Fibroblast of skin of back (primary cell): Measurements from ENCODE around the gene CATSPERE.
"Not testable (repeated sequence)": the region's sequence is repeated elsewhere in the genome, so short reads cannot be mapped to it uniquely, and the experiment has no call there.

Experiments
- DNase-seq: peaks from one replicate; pipeline ENCODE4 v3.0.0-alpha.2; 2013

Gene CATSPERE

DNA sequence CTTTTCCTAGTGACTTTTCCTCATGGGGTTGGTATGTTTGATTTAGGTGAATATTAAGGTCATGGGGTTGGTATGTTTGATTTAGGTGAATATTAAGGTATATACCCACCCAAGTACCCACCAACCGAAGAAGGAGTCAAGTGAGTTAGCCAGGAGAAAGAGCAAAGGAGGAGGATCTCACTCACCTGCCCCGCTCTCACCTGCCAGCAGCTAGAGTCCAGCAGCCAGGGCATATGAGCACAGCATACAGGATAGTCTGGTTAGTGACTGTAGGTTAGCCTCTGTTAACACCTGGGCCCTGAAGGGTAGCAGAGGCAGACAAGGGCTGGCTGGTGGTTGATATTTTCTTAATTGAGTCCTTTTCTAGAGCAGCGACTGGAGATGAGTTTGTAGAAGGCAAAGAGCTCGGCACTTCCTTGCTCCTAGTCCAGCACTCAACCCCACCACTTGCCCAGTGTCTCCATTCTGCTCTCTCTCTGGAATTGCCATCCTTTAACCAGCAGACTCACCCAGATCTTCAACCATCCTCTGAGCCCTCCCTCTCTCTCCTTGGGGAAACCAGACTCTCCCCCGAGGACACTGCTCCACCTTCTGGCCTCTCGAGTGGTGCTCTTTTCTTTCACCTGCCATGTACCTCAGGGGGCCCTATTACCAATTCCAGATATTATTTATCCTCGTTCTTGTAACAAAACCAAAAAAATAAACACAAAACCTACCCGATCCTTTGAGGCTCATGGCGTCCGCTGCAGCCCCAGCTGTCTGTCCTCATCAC lies 175.6 kb downstream of the CATSPERE start:
- DNase-seq: no peak

DNA sequence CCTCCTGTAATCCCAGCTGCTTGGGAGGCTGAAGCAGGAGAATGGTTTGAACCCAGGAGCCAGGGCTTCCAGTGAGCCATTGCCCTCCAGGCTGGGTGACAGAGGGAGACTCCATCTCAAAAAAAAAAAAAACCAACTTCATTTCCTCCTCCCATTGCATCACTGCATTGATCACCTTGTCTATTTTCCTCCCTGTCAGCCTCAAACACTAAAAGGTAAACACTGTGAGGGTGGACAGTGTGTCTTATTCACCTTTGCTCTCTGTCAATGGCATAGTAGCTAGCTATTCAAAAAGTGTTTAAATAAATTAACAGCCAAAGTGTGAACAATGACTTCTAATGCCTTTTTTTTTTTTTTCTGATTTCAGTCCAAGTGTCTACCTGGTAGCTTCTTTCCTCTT lies 178.5 kb downstream of the CATSPERE start:
- no peak for DNase-seq

DNA sequence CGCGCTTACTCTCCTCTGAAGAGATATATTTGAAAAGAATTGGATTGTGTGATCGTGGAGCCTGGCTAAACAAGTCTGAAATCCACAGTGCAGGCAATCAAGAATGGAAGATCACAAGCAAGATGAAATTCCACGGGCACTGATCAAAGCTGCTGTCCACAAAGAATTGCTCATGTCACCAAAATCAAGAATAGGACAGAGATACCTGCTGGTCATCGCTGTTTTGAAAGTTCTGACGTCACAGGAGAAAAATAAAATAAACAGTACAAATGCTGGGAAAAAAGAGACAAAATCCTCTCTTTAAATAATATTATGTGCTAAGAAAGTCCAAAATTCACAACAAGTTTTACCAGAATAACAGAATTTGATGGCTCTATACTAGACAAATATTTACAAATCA lies 179.8 kb downstream of the CATSPERE start:
- no peak for DNase-seq

DNA sequence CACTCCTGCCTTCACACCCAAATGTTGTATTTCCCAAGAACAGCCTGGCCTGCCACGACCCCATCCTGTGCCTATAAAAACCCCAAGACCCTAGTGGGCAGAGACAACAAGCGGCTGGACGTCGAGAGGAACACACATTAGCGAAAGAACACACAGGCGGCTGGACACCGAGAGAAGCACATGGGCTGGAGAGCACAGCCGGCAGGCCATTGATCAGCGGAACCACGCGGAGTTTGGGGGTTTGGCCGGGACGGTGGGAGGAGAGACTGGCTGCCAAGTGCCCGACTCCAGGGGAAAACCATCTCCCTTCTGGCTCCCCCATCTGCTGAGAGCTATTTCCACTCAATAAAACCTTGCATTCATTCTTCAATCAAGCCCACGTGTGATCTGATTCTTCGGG lies 181.5 kb downstream of the CATSPERE start:
- DNase-seq: no peak

DNA sequence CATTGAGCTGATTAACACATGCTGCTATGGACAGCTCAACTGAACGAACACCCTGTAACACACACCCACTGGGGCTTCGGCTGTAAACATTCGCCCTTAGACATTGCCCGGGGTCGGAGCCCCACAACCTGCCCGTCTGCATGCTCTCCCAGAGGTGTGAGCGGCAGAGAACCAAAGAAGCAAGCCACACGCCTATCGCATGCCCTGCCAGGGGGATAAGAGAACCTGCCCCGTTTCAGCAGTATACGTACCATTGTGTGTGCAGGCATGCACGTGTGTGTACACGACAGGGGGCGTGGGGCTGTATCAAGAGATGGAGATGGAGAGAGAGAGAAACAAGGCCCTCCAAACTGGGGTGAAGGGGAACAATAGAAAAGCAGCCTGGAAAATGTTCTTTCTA lies 181.9 kb downstream of the CATSPERE start:
- DNase-seq: no peak

DNA sequence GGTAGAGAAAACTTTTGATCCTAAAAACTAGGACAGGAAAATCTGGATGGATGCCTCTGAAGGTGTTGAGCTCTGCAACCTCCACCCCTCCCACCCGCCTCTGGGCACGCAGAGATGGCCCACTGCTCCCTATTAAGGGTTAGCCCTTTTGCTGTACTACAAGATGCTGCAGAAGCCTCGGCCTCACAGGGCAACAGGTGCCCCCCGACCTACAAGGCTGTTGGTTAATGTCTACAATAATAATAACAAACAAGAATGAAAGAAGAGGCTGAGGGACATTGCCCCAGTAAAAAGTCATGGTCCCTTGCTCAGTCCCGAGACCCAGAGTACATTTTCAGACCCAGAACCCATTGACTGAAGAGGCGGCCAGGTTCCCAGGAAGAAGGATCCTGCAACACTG lies 184.3 kb downstream of the CATSPERE start:
- DNase-seq: no peak

DNA sequence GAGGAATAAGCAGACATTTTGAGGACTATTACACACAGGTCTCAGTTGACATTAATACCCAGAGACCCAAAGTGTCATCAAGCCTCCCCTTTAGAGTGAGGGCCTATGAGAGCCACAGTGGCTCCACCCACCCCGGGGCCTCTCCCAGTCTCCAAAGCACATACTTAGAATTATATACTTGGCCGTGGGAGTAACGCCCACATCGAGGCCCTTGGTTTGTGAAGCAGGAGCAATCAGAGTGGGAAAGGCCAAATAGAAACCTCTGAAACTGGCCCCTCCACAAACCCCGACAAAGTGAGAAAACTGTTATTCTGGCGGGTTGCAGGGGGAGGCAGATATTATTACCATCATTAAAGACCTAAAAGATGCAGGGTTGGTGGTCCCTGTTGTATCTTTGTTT lies 184.8 kb downstream of the CATSPERE start:
- no peak for DNase-seq

DNA sequence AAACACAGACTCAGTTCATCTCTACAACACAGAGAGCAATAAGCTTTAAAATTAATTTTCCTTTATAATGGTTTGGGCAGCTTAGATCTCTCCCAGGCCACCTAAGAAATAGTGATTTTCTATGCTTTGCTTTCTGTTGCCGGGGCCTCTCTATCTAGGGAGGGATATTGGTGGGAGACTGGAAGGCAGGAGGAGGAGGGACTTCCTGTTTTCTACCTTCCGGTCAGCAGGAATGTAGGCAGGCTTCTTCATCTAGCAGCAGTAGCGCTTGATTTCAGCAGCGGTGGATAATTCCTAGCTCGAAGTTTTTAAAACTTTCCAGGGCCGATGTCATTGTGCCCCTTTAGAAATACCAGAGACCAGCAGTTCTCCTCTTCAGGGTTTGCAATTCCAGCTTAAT lies 186.7 kb downstream of the CATSPERE start:
- DNase-seq: no peak

DNA sequence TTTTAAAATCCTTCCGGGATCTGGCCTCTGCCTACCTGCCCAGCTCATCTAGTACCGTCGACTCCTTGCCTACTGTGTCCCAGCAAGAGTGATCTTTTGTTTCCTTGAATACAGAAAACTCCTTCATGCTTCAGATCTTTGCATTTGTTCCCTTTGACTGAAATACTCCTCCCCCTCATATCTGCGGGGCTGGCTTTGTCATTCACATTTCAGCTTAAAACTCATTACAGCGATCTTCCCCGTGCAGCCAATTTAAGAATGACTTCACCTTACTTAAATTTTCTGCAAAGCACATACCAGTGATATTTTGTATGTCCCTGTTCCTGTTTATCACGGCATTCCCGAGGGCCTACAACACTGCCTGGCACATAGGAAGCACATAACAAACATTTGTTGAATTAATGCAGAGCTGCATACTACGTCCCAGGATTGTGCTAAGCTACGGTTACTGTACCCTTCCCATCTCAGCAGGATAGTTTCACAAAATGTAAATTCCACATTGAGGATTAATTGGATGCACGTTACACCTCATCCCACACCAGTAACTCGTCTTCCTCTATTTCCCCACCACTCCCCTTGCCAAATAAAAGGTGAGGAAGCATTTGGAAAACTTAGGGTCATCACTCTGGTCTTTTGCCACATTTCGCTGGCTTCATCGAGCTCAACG lies 191.0 kb downstream of the CATSPERE start:
- peak; percentile 17 for DNase-seq

DNA sequence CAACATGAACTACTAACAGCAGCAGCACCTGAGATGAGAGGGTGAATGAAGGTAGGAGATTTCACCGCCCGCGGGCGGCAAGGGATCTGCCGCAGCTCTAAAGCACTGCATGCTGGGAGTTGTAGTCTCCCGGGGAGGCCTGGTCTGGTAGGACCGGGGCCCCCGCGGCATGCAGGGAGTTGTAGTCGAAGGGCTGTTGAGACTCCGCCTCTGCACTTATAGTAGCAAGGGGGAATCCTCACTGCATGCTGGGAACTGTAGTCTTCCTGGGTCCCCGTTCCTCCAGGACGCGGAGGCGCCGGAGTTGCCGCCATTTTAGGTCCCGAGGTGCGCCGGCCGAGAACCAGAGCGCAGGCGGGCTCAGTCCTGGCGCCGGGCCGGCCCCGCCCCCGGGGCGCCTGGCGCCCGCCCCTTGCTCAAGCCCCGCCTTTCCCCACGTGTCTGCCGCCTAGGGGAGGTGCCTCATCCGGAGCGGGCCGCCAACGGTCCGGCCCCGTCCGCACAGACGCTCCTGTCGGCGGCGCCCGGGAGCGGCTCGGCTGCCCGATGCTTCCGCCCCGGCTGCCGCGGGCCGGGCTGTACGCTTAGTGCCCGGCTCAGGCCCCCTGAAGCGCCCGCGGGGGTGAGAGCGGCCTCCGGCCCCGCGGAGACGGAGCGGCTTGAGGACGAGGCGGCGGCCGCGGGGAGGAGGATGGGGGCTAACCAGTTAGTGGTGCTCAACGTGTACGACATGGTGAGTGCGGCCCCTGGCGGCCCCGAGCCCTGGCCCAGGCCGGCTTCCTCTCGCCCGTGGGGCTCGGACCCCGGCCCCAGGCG lies 191.8 kb downstream of the CATSPERE start, which contains the start of gene DESI2:
TSS of gene DESI2 (plus strand) at position 504 of the 816 bp plus-strand sequence. CDS start at position 692, 188 bp downstream.
- DNase-seq: peak; percentile 99

DNA sequence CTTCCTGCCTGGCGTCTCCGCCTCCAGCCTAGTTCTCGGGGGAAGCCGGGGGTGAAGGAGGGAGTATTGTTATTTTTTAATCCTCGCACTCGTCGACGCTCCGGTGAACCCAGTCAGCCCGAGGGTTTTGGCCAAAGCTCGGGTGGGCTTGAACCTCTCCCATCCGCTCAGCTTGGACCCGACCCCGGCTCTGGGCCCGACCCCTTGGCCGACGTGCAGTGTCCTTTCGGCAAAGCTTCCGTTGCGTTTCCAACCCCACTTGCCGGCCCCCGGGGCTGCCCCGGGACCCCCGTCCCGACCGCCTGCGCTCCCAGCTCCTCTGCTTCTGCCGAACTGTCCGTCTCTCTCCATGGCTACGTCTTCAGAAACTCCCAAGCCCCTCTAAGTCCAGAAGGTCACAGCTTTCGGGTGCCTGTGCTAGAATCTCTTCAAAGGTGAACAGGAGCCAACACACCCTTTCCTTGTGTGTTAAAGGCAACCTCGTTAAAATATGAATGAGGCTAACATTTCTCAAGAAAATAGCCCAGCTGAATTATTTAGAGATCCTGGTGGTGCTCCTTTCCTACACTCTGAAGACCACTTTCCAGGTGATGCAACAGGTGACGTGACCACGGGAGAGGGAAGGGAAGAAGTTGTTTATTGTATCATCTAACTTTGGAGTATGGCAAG lies 192.5 kb downstream of the CATSPERE start:
- peak; percentile 11 for DNase-seq

DNA sequence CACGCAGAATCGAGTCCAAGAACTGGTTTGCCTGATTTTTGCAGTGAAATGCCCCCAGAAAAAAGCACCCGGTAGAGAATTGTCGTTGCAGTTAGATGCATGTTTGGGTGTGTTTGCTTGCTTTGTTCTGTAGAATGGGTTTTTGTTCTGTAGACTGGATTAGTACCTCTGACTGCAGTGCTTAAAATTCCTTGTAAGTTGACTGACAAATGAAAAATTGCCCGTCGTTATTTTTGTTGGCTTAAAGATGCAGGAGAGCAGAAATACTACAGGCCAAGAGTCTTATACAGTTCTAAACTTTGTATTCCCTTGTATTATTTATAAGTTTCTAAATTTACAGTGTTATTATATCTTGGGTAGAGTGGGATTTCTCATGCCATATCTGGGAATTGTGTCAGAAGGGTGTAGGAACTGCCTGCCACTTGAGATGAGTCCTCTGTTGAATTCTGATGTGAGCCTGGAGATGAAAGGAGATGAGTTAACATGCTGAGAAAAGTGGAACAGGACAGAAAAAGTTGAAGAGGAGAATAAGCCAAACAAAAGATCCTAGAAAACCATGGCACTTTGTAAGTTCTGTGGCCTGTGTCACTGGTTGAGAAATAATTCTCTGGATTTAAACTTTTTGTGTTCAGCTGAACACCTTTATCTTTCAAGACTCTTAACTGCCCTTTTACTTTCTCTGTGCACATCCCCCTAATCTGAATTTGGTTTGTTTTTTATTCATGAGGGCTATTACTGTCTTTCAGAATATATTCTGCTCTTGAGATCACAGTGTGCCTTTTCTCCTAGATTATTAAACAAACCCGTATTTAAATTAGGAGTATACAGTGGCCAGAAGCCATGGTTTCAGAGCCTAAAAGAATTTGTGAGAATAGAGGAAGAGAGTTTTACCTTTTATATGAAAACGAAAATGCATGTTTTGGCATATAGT lies 193.3 kb downstream of the CATSPERE start:
- DNase-seq: peak; percentile 11

DNA sequence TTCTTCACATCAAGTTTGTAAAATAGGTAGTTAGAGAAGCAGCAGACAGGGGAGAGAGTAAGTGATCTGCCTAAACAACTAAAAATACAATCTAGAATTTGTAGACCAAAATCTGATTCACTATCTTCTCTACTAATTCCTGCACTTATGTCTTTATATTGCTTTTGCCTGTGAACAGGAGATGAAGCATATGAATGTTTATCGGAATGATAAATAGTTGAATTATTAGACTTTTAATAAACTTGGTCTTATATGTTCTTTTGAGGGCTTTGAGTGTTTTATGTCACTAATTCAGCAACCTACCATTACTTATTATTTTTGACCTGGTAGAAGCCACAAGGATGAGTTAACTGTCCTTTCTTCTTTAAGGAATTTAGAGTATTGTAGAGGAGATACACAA lies 194.1 kb downstream of the CATSPERE start:
- no peak for DNase-seq

DNA sequence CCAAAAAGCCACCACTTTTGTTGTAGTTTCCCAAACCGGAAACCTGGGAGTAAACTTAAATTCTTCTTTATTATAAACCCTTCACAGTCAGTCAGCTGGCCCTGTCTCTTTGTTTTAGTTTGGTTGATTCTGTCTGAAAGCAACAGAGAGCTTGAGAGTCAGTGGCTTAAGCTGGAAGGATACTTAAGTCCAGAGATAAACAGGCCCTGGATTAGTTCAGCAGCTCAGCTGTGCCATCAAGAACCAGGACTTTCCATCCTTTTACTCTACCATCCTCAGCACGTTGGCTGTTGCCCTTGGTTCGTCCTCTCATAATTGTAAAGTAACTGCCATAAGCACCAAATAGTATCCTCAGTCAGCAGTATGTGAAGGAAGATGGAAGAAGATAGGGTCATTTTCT lies 196.3 kb downstream of the CATSPERE start:
- DNase-seq: no peak

DNA sequence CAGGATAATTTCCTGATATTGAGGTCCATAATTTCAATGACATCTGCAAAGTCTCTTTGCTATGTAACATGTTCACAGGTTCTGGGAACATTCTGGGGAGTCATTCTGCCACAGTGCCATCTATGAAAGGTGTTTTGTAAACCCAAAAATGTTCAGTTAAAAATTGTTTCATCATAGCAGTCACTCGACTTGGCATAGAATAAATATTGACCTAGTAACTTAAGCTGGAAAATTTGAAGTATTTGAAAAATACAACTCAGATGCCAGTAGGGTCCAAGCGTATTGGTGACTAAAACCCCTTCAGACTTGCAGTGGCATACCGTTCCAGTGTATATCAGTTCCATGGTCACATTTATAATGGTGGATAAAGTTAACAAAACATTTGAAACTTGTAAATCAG lies 198.6 kb downstream of the CATSPERE start:
- peak; percentile 11 for DNase-seq

DNA sequence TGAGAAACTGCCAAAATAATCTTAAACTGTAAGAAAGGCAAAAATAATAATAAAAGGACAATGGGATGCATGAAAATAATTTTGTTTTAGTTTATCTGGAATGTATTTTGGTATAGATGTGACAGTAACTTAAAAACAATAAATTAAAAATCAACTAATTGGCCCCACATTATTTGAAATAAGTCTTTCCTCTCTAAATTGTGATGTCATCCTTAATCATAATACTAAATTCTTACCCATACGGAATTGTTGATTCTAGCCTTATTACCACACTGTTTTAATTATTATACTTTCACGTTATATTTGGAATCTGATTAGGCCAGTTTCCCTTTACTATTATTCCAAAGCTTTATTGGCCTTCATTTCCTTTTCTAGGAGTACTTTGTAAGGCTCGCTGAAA lies 199.5 kb downstream of the CATSPERE start:
- DNase-seq: no peak

DNA sequence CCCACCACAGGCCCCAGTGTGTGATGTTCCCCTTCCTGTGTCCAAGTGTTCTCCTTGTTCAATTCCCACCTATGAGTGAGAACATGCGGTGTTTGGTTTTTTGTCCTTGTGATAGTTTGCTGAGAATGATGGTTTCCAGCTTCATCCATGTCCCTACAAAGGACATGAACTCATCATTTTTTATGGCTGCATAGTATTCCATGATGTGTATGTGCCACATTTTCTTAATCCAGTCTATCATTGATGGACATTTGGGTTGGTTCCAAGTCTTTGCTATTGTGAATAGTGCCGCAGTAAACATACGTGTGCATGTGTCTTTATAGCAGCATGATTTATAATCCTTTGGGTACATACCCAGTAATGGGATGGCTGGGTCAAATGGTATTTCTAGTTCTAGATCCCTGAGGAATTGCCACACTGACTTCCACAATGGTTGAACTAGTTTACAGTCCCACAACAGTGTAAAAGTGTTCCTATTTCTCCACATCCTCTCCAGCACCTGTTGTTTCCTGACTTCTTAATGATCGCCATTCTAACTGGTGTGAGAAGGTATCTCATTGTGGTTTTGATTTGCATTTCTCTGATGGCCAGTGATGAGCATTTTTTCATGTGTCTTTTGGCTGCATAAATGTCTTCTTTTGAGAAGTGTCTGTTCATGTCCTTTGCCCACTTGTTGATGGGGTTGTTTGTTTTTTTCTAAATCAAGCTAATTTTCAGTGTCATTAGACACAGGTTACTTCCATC lies 200.7 kb downstream of the CATSPERE start:
- not testable (repeated sequence) for DNase-seq

DNA sequence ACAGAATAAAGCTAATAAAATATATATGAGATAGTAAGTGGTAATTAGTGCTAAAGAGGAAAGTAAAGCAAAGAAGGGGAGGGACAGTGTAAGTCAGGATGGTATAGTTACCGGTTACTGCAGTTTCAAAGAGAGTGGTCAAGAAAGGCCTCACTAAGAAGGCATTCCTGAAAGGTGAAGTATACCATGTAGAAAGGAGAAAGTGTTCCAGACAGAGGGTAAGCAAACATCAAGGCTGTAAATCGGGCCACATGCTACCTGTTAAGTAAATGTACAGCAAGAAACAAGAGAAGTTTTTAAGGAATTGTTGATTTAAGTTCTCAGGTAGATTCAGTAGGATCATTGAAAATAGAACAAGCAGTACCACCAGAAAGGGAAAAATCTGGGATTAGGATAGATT lies 201.5 kb downstream of the CATSPERE start:
- DNase-seq: no peak

DNA sequence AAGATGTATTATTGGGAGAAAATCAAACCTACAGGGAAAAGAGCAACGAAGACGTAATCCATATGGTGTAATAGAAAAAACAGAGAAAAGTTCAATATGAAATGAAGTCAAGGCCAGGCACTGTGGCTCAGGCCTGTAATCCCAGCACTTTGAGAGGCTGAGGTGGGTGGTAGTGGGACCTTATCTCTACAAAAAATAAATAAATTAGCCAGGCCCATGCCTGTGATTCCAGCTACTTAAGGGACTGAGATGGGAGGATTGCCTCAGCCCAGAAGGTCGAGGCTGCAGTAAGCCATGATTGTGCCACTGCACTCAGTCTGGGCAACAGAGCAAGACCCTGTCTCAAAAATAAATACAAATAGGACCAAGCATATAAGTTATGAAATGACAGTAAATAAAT lies 203.3 kb downstream of the CATSPERE start:
- DNase-seq: no peak

DNA sequence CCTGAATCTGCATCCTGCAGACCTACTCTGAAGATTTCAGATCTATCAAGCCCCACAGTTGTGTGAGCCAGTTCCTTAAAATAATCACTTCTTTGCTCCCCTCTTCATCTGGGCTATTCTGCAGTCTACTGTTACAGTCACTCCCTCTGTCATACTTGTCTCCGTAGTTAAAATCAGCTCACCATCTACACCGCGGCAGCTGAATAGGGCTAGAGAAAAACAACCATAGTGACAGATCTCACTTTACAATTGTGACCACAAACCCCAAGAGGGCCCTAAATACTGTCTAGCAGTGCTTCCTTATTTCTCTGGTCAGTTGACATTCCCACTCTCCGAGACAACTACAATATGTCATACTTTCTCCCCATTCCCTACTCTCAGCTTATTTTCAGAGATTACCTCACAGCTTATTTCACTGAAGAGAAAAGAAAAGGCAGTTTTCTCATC lies 204.7 kb downstream of the CATSPERE start:
- peak; percentile 90 for DNase-seq
